Measurements from ENCODE around the gene DIP2C. TPM values are rescaled to one million over a fixed set of nuclear protein-coding genes. Genes with fewer than 3 reads are reported as not detected.

Gene DIP2C
- total and polyA plus RNA-seq, 2 donors (not counting 1 experiment from before 2014, with no cell fraction given) = 1.3 to 1.9 TPM

DNA sequence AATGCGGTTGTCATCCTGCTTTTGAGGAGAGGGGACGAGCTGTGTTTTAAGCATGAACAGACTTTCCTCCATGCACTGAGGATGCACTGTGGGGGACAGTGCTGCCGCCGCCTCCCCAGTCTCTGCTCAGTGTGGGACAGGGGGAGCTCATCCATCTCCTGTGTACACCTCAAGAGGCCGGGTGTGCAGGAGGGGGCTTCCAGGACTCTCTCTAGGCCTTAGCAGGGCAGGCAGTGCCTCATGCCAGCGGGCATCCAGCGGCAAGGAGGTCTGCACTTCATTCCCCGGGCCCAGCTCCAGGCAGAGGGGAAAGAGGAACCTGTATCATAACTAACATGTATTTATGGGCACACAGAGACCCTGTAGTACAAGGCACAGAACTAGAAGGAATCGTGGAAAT is 89.7 kb downstream of the DIP2C start:
- 90% methylated on average over 6 of the region's 9 CpGs for WGBS (ENCODE audit: insufficient coverage)
- intact Hi-C loops (cut with micrococcal nuclease) = no loop called here
- POLR2A ChIA-PET = no interaction called here

DNA sequence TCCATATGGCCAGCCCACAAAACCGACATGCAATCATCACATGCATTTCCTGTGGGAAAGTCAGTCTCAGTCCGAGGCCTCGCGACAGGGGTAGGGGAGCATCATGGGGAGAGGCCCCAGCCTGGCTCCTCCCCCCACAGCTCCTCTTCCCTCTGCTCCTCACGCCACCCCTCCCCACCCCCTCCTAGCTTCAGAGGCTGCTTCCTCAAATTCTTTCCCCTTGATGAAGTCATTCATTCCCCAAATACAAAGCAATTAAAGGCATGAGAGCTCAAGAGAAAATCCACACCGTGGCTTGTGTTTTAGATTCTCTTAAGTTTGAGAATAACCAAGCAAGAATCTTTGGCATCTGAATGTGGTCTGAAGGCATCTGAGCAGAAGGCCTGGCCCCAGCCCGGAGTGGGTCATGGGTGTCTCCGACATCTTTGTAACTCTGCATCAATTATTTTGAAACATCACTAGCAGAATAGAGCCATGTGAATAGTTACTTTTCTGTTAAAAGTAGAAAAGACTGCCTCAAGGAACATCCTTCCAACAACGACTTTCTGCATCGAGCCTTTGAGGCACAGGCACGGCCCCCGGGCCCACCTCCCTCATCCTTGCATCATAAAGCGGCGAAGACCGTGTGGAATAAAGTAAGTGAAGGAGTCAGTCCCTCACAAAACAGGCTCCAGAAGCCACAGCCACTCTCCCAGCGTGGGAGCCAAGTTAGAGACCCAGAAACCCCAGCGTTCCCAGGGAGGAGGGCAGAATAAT is 90.9 kb downstream of the DIP2C start:
- Mint-ChIP-seq H3K4me1 (no peaks in the 10 kb centered on the region), H3K27ac (no peak overlapping the region), H3K27me3 (peaks cover 21% of the 10 kb centered on the region), H3K4me3 (no peak overlapping the region), H3K9me3 (ENCODE audit: insufficient read depth) (no peaks in the 10 kb centered on the region)
- peaks cover 0 to 3% (median 0%) of the 10 kb centered on the region in 4 experiments for H3K27me3 ChIP-seq (replicated peaks in 1 of 4; ENCODE audit: control extremely low read depth in 1 of 4, control insufficient read depth in 3 of 4, insufficient read depth in 4 of 4, low read length in 3 of 4)
- no peak overlapping the region for H3K27ac ChIP-seq (ENCODE audit: low read length in 2 of 2)
- H3K4me2 ChIP-seq (replicated peaks; ENCODE audit: low read depth, low read length, poor library complexity, severe bottlenecking) = no peak overlapping the region
- TF ChIP-seq, protein P1, sequence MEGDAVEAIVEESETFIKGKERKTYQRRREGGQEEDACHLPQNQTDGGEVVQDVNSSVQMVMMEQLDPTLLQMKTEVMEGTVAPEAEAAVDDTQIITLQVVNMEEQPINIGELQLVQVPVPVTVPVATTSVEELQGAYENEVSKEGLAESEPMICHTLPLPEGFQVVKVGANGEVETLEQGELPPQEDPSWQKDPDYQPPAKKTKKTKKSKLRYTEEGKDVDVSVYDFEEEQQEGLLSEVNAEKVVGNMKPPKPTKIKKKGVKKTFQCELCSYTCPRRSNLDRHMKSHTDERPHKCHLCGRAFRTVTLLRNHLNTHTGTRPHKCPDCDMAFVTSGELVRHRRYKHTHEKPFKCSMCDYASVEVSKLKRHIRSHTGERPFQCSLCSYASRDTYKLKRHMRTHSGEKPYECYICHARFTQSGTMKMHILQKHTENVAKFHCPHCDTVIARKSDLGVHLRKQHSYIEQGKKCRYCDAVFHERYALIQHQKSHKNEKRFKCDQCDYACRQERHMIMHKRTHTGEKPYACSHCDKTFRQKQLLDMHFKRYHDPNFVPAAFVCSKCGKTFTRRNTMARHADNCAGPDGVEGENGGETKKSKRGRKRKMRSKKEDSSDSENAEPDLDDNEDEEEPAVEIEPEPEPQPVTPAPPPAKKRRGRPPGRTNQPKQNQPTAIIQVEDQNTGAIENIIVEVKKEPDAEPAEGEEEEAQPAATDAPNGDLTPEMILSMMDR (IDR thresholded peaks at IDR 0.05) = no peak
- no peak for TF ChIP-seq EZH2 (IDR thresholded peaks at IDR 0.05; ENCODE audit: borderline replicate concordance, insufficient read depth, low read depth, low read length, poor library complexity, severe bottlenecking)
- H3K4me1 ChIP-seq (ENCODE audit: control insufficient read depth in 2 of 2, insufficient read depth in 2 of 2, low read length in 2 of 2) = no peaks in the 10 kb centered on the region
- intact Hi-C loops (cut with micrococcal nuclease) = no loop called here
- ChIA-PET CTCF (no interaction called here), POLR2A (no interaction called here)
- H3K9me3 ChIP-seq (ENCODE audit: control extremely low read depth in 1 of 3, control insufficient read depth in 2 of 3, insufficient read depth in 1 of 3, low read length in 2 of 3) = no peaks in the 10 kb centered on the region
- no peak overlapping the region for H3K4me3 ChIP-seq (ENCODE audit: control extremely low read depth in 1 of 5, extremely low read depth in 1 of 5, insufficient read depth in 1 of 5, low read depth in 2 of 5, low read length in 4 of 5)
- no peaks in the 10 kb centered on the region for H3K36me3 ChIP-seq (replicated peaks in 1 of 2; ENCODE audit: control extremely low read depth in 1 of 2, control insufficient read depth in 1 of 2, extremely low read depth in 1 of 2, insufficient read depth in 2 of 2, low read length in 1 of 2)
- no peak for ATAC-seq (ENCODE audit: low read depth)
- no peak overlapping the region for H3K9ac ChIP-seq (ENCODE audit: low read length)
- H2AFZ ChIP-seq (ENCODE audit: insufficient read depth, low read depth, low read length, poor library complexity, severe bottlenecking) = no peak overlapping the region
- WGBS (ENCODE audit: insufficient coverage) = 74% methylated on average over 14 of the region's 17 CpGs
- DNase-seq = no peak
- H4K20me1 ChIP-seq (ENCODE audit: control insufficient read depth, insufficient read depth, low read length, poor library complexity, severe bottlenecking) = no peaks in the 10 kb centered on the region
- no peaks in the 10 kb centered on the region for H3K79me2 ChIP-seq (ENCODE audit: control insufficient read depth, insufficient read depth, low read length)

More for the DNA sequence above, 89.7 kb downstream of the DIP2C start:
- CTCF ChIA-PET = no interaction called here
- H3K4me1 Mint-ChIP-seq = no peaks in the 10 kb centered on the region
- Histone ChIP-seq H3K36me3 (replicated peaks in 1 of 2; ENCODE audit: control extremely low read depth in 1 of 2, control insufficient read depth in 1 of 2, extremely low read depth in 1 of 2, insufficient read depth in 2 of 2, low read length in 1 of 2) (no peaks in the 10 kb centered on the region), H3K4me1 (ENCODE audit: control insufficient read depth in 2 of 2, insufficient read depth in 2 of 2, low read length in 2 of 2) (no peaks in the 10 kb centered on the region), H2AFZ (ENCODE audit: insufficient read depth, low read depth, low read length, poor library complexity, severe bottlenecking) (no peak overlapping the region), H3K4me3 (ENCODE audit: control extremely low read depth in 1 of 5, extremely low read depth in 1 of 5, insufficient read depth in 1 of 5, low read depth in 2 of 5, low read length in 4 of 5) (no peak overlapping the region), H3K9ac (ENCODE audit: low read length) (no peak overlapping the region), H3K27me3 (replicated peaks in 1 of 4; ENCODE audit: control extremely low read depth in 1 of 4, control insufficient read depth in 3 of 4, insufficient read depth in 4 of 4, low read length in 3 of 4) (peaks cover 0 to 3% (median 0%) of the 10 kb centered on the region in 4 experiments), H4K20me1 (ENCODE audit: control insufficient read depth, insufficient read depth, low read length, poor library complexity, severe bottlenecking) (no peaks in the 10 kb centered on the region), H3K27ac (ENCODE audit: low read length in 2 of 2) (no peak overlapping the region), H3K9me3 (ENCODE audit: control extremely low read depth in 1 of 3, control insufficient read depth in 2 of 3, insufficient read depth in 1 of 3, low read length in 2 of 3) (no peaks in the 10 kb centered on the region), H3K4me2 (replicated peaks; ENCODE audit: low read depth, low read length, poor library complexity, severe bottlenecking) (no peak overlapping the region), H3K79me2 (ENCODE audit: control insufficient read depth, insufficient read depth, low read length) (no peaks in the 10 kb centered on the region)
- H3K27me3 Mint-ChIP-seq = peaks cover 26% of the 10 kb centered on the region
- no peaks in the 10 kb centered on the region for H3K9me3 Mint-ChIP-seq (ENCODE audit: insufficient read depth)
- DNase-seq (no peak), ATAC-seq (ENCODE audit: low read depth) (no peak)
- TF ChIP-seq, protein P1 (IDR thresholded peaks at IDR 0.05) = no peak
- no peak for TF ChIP-seq EZH2 (IDR thresholded peaks at IDR 0.05; ENCODE audit: borderline replicate concordance, insufficient read depth, low read depth, low read length, poor library complexity, severe bottlenecking)
- no peak overlapping the region for H3K27ac Mint-ChIP-seq
- no peak overlapping the region for H3K4me3 Mint-ChIP-seq
